Mucosa of gallbladder (tissue), 1 donor: ENCODE measurements around the gene CDHR2. TPM values are rescaled to one million over a fixed set of nuclear protein-coding genes. Genes with fewer than 3 reads are reported as not detected.

ENCODE experiments used
- DNase-seq: peaks from one replicate; pipeline ENCODE4 v3.0.0-alpha.2; 2020; ENCODE audit warnings: low spot score
- total RNA-seq: library from RNA; stranded (reverse); gene quantifications from one replicate; pipeline ENCODE4 v1.2.1, GENCODE V29; 2021
- donor health status: DM: no; HTN: no; CAD: no.

CDHR2 gene
- total RNA-seq, 1 donor from 2014 or later = 65.7 TPM

- DNase-seq = no peak
Measured at GRCh38 chr5:176639208-176639607, 90.1 kb downstream of the CDHR2 start.

GRCh38 chr5:176639981-176640380 lies 90.8 kb downstream of the CDHR2 start:
- DNase-seq = no peak

- DNase-seq = no peak
Measured at GRCh38 chr5:176640616-176641015, 91.5 kb downstream of the CDHR2 start.

GRCh38 chr5:176642675-176643490 lies 93.7 kb downstream of the CDHR2 start:
- DNase-seq = no peak

GRCh38 chr5:176643491-176644219 lies 94.5 kb downstream of the CDHR2 start:
- no peak for DNase-seq

GRCh38 chr5:176644294-176644693 lies 95.2 kb downstream of the CDHR2 start:
- no peak for DNase-seq

GRCh38 chr5:176644878-176645670 lies 95.9 kb downstream of the CDHR2 start:
- DNase-seq = no peak

Other genes with a start within 250 kb of the CDHR2 start
- 113 TPM for gene KIAA1191, start 187.6 kb upstream of the CDHR2 start, total RNA-seq
- 6.6 TPM for gene ARL10, start 183.9 kb upstream of the CDHR2 start, total RNA-seq
- 10.1 TPM for gene NOP16, start 160.7 kb upstream of the CDHR2 start, total RNA-seq
- 125 TPM for gene HIGD2A, start 160.6 kb upstream of the CDHR2 start, total RNA-seq
- gene CLTB, start 132.8 kb upstream of the CDHR2 start, total RNA-seq = 119 TPM
- gene FAF2, start 101.0 kb upstream of the CDHR2 start, total RNA-seq = 30.2 TPM
- gene RNF44, start 11.9 kb upstream of the CDHR2 start, total RNA-seq = 74.9 TPM
- 1.1 TPM for gene GPRIN1, start 60.8 kb downstream of the CDHR2 start, total RNA-seq
- 0.14 TPM for gene SNCB, start 81.2 kb downstream of the CDHR2 start, total RNA-seq
- not detected for gene EIF4E1B, start 81.3 kb downstream of the CDHR2 start, total RNA-seq
- 47.6 TPM for gene TSPAN17, start 98.1 kb downstream of the CDHR2 start, total RNA-seq